H9 (cell line): ENCODE data around the gene RAB11FIP4. TPM values are rescaled to one million over a fixed set of nuclear protein-coding genes. Genes with fewer than 3 reads are reported as not detected.

Experiments used
- DNase-seq: peaks from one replicate; pipeline ENCODE4 v3.0.0-alpha.2; 2017
- H2AFZ ChIP-seq: one replicate; pipeline ENCODE4 v1.6.1; 2013; ENCODE audit warnings: mild to moderate bottlenecking, low read length, control low read depth, moderate library complexity
- H2AK5ac ChIP-seq: 2 replicates; pipeline ENCODE4 v1.6.1; 2013; ENCODE audit warnings: low read length, control low read depth, mixed read lengths; ENCODE audit not compliant: insufficient read length
- H2BK120ac ChIP-seq: one replicate; pipeline ENCODE4 v1.6.1; 2013; ENCODE audit warnings: low read depth, mild to moderate bottlenecking, low read length, control low read depth, inconsistent platforms; ENCODE audit not compliant: poor library complexity, severe bottlenecking
- H2BK12ac ChIP-seq: 2 replicates; pipeline ENCODE4 v1.6.1; 2013; ENCODE audit warnings: low read length, control low read depth, mixed read lengths, low read depth; ENCODE audit not compliant: insufficient read length
- H2BK15ac ChIP-seq: 2 replicates; pipeline ENCODE4 v1.6.1; 2013; ENCODE audit warnings: low read depth, low read length, control low read depth
- H2BK20ac ChIP-seq: one replicate; pipeline ENCODE4 v1.6.1; 2013; ENCODE audit warnings: low read depth, mild to moderate bottlenecking, low read length, control low read depth, inconsistent platforms; ENCODE audit not compliant: poor library complexity, severe bottlenecking
- H2BK5ac ChIP-seq: 2 replicates; pipeline ENCODE4 v1.6.1; 2013; ENCODE audit warnings: low read length, control low read depth, mixed read lengths; ENCODE audit not compliant: insufficient read length
- H3K14ac ChIP-seq: 2 replicates; pipeline ENCODE4 v1.6.1; 2013; ENCODE audit warnings: low read length, control low read depth; ENCODE audit not compliant: insufficient read depth
- H3K18ac ChIP-seq: 2 replicates; pipeline ENCODE4 v1.6.1; 2013; ENCODE audit warnings: low read depth, mild to moderate bottlenecking, mixed read lengths, low read length, control low read depth; ENCODE audit not compliant: insufficient read length
- H3K23ac ChIP-seq: 2 replicates; pipeline ENCODE4 v1.6.1; 2013; ENCODE audit warnings: low read length, control low read depth, mixed read lengths, low read depth; ENCODE audit not compliant: insufficient read length
- H3K23me2 ChIP-seq: 2 replicates; pipeline ENCODE4 v1.6.1; 2013; ENCODE audit warnings: low read depth, mild to moderate bottlenecking, mixed read lengths, low read length, control low read depth; ENCODE audit not compliant: insufficient read length, poor library complexity, severe bottlenecking
- H3K27ac ChIP-seq: 2 replicates; pipeline ENCODE4 v1.5.1; 2013; ENCODE audit warnings: low read length, control low read depth, mixed read lengths, low read depth; ENCODE audit not compliant: insufficient read length
- H3K27me3 ChIP-seq: 2 replicates; pipeline ENCODE4 v1.6.1; 2013; ENCODE audit warnings: low read length, control low read depth, inconsistent platforms; ENCODE audit not compliant: insufficient read depth
- H3K4ac ChIP-seq: 2 replicates; pipeline ENCODE4 v1.6.1; 2013; ENCODE audit warnings: low read depth, mild to moderate bottlenecking, control low read depth, inconsistent platforms, low read length, moderate library complexity
- H3K4me1 ChIP-seq: 2 replicates; pipeline ENCODE4 v1.6.1; 2013; ENCODE audit warnings: low read length, control low read depth, inconsistent platforms; ENCODE audit not compliant: insufficient read depth
- H3K4me2 ChIP-seq: 2 replicates; pipeline ENCODE4 v1.6.1; 2013; ENCODE audit warnings: low read length, control low read depth, mixed read lengths; ENCODE audit not compliant: insufficient read length, insufficient read depth
- H3K56ac ChIP-seq: 2 replicates; pipeline ENCODE4 v1.6.1; 2013; ENCODE audit warnings: low read depth, mild to moderate bottlenecking, mixed read lengths, low read length, control low read depth; ENCODE audit not compliant: insufficient read length
- H3K79me1 ChIP-seq: 2 replicates; pipeline ENCODE4 v1.6.1; 2013; ENCODE audit warnings: low read depth, mild to moderate bottlenecking, moderate library complexity, low read length, control low read depth, inconsistent platforms; ENCODE audit not compliant: insufficient read depth, poor library complexity, severe bottlenecking
- H3K79me2 ChIP-seq: 2 replicates; pipeline ENCODE4 v1.6.1; 2013; ENCODE audit warnings: low read length, control low read depth, inconsistent platforms; ENCODE audit not compliant: insufficient read depth
- H3K9ac ChIP-seq: 2 replicates; pipeline ENCODE4 v1.6.1; 2013; ENCODE audit warnings: low read length, control low read depth, mixed read lengths; ENCODE audit not compliant: insufficient read length; ENCODE audit errors: extremely low read depth
- H3K9me3 ChIP-seq: one replicate; pipeline ENCODE4 v1.6.1; 2013; ENCODE audit warnings: low read depth, low read length, inconsistent platforms; ENCODE audit not compliant: control insufficient read depth
- H3T11ph ChIP-seq: one replicate; pipeline ENCODE4 v1.6.1; 2013; ENCODE audit warnings: mild to moderate bottlenecking, low read length, control low read depth, inconsistent platforms
- H4K20me1 ChIP-seq: one replicate; pipeline ENCODE4 v1.6.1; 2013; ENCODE audit not compliant: control insufficient read depth, insufficient read length, insufficient read depth
- H4K5ac ChIP-seq: 2 replicates; pipeline ENCODE4 v1.6.1; 2013; ENCODE audit warnings: low read depth, mild to moderate bottlenecking, mixed read lengths, low read length, control low read depth; ENCODE audit not compliant: insufficient read length
- H4K8ac ChIP-seq: replicated peaks from 2 replicates; pipeline ENCODE4 v1.6.1; 2013; ENCODE audit warnings: low read length, control low read depth, mixed read lengths, low read depth; ENCODE audit not compliant: insufficient read length
- H4K91ac ChIP-seq: 2 replicates; pipeline ENCODE4 v1.6.1; 2013; ENCODE audit warnings: low read depth, mild to moderate bottlenecking, moderate library complexity, mixed read lengths, low read length, control low read depth; ENCODE audit not compliant: insufficient read length
- H3K27ac Mint-ChIP-seq, 3 experiments: 2 replicates in 2 of 3; 3 replicates in 1 of 3; pipeline ENCODE4 v1.8.0; 2020 to 2021; ENCODE audit warnings: mixed read lengths in 3 of 3, mild to moderate bottlenecking in 1 of 3, moderate library complexity in 1 of 3
- H3K27me3 Mint-ChIP-seq: 2 replicates; pipeline ENCODE4 v1.8.0; 2021; ENCODE audit warnings: low read depth, mild to moderate bottlenecking, moderate library complexity, mixed read lengths
- H3K36me3 Mint-ChIP-seq, 3 experiments: 2 replicates in 2 of 3; 3 replicates in 1 of 3; pipeline ENCODE4 v1.8.0; 2020 to 2021; ENCODE audit warnings: low read depth in 3 of 3, mixed read lengths in 3 of 3; ENCODE audit not compliant: insufficient read depth in 1 of 3
- H3K4me1 Mint-ChIP-seq, 2 experiments: 2 replicates each; pipeline ENCODE4 v1.8.0; 2020; ENCODE audit warnings: mixed read lengths in 2 of 2
- H3K4me3 Mint-ChIP-seq, 2 experiments: 2 replicates in 1 of 2; 3 replicates in 1 of 2; pipeline ENCODE4 v1.8.0; 2020 to 2021; ENCODE audit warnings: mild to moderate bottlenecking in 2 of 2, mixed read lengths in 2 of 2, moderate library complexity in 1 of 2
- H3K9me3 Mint-ChIP-seq, 2 experiments: 2 replicates in 1 of 2; 3 replicates in 1 of 2; pipeline ENCODE4 v1.8.0; 2020; ENCODE audit warnings: mild to moderate bottlenecking in 2 of 2, mixed read lengths in 2 of 2, moderate library complexity in 1 of 2
- WGBS: extraction: QIAGEN DNeasy Blood & Tissue Kit; methylation state at CpG from one replicate; pipeline ENCODE4 v1.1.7; 2013; ENCODE audit warnings: missing lambda C conversion rate, low lambda C conversion rate, mixed read lengths; ENCODE audit not compliant: insufficient read length; ENCODE audit errors: extremely low coverage; 5-methylcytosine and 5-hydroxymethylcytosine counted together
- total RNA-seq: library from RNA; stranded (reverse); gene quantifications from 2 replicates; pipeline ENCODE4 v1.2.1, GENCODE V29; 2021
- TF ChIP-seq, protein P1 (sequence below): fragments of 200-600 bp; sonication (generic); conservative IDR thresholded peaks from 3 replicates; pipeline ENCODE4 v1.8.0; 2021; ENCODE audit warnings: antibody characterized with exemption, mild to moderate bottlenecking

The RAB11FIP4 gene
- total RNA-seq, 1 experiment from 2014 or later = 25.7 TPM

DNA sequence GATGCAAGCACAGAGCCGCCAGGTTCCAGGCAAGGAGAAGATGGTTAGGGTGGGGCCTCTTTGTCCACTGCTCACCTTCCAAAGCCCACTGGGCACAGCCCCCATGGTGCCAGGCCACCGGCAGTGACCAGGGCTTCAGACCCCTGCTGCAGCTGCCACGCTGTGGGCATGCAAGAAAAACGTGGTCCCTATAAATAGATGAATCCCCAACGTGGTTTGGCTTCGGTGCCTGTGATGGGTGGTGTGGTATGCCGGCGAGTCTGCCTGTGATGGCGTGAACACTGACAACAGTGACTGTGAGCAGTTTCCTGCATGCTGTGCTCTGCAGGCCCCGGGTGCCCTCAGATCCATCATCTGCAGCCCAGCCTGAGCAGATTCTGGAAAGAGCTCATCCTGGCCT is 36.6 kb downstream of the RAB11FIP4 start:
- Histone ChIP-seq H3K23ac (no peak overlapping the region), H4K20me1 (no peaks in the 10 kb centered on the region), H2AFZ (no peak overlapping the region), H2BK120ac (no peak overlapping the region), H4K8ac (no peak overlapping the region), H2BK20ac (no peak overlapping the region), H3K4ac (no peak overlapping the region), H3K9me3 (no peaks in the 10 kb centered on the region), H3K23me2 (no peaks in the 10 kb centered on the region), H4K5ac (no peak overlapping the region), H4K91ac (no peak overlapping the region), H2BK15ac (no peak overlapping the region), H3K9ac (no peak overlapping the region), H3K14ac (no peak overlapping the region), H3K4me1 (peaks cover 5% of the 10 kb centered on the region; the same call in 1 of the 2 replicates), H3K79me1 (no peaks in the 10 kb centered on the region), H2BK12ac (no peak overlapping the region), H3K56ac (no peak overlapping the region), H2BK5ac (no peak overlapping the region), H2AK5ac (no peak overlapping the region), H3K27me3 (no peaks in the 10 kb centered on the region), H3K4me2 (no peak overlapping the region), H3K79me2 (no peaks in the 10 kb centered on the region), H3T11ph (no peak overlapping the region), H3K27ac (no peak overlapping the region), H3K18ac (no peak overlapping the region)
- Mint-ChIP-seq H3K36me3 (peaks cover 0 to 5% (median 0%) of the 10 kb centered on the region in 3 experiments; a peak in 3 of 7 replicates), H3K4me1 (peaks cover 31 to 43% of the 10 kb centered on the region in 2 experiments), H3K9me3 (no peaks in the 10 kb centered on the region; a peak in 2 of 5 replicates), H3K4me3 (no peak overlapping the region), H3K27me3 (peaks cover 20% of the 10 kb centered on the region), H3K27ac (no peak overlapping the region)
- TF ChIP-seq, protein P1, sequence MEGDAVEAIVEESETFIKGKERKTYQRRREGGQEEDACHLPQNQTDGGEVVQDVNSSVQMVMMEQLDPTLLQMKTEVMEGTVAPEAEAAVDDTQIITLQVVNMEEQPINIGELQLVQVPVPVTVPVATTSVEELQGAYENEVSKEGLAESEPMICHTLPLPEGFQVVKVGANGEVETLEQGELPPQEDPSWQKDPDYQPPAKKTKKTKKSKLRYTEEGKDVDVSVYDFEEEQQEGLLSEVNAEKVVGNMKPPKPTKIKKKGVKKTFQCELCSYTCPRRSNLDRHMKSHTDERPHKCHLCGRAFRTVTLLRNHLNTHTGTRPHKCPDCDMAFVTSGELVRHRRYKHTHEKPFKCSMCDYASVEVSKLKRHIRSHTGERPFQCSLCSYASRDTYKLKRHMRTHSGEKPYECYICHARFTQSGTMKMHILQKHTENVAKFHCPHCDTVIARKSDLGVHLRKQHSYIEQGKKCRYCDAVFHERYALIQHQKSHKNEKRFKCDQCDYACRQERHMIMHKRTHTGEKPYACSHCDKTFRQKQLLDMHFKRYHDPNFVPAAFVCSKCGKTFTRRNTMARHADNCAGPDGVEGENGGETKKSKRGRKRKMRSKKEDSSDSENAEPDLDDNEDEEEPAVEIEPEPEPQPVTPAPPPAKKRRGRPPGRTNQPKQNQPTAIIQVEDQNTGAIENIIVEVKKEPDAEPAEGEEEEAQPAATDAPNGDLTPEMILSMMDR = no peak
- no CpG with 5 or more reads among the region's 10 CpGs for WGBS
- no peak for DNase-seq
